Chondrocyte (in vitro differentiated cells): ENCODE data around the gene INPP5A. TPM values are rescaled to one million over a fixed set of nuclear protein-coding genes. Genes with fewer than 3 reads are reported as not detected.

Source experiments
- DNase-seq: peaks from one replicate; pipeline ENCODE4 v3.0.0; 2021; ENCODE audit warnings: mixed read lengths, low spot score
- H3K27ac Mint-ChIP-seq: one replicate; pipeline ENCODE4 v1.8.0; 2021; ENCODE audit warnings: mild to moderate bottlenecking, moderate library complexity, mixed read lengths; ENCODE audit not compliant: unreplicated experiment
- H3K27me3 Mint-ChIP-seq: 2 replicates; pipeline ENCODE4 v1.8.0; 2021; ENCODE audit warnings: low read depth, mixed read lengths
- H3K36me3 Mint-ChIP-seq: 2 replicates; pipeline ENCODE4 v1.8.0; 2021; ENCODE audit warnings: low read depth, mixed read lengths
- H3K4me1 Mint-ChIP-seq: 2 replicates; pipeline ENCODE4 v1.8.0; 2021; ENCODE audit warnings: low read depth, mild to moderate bottlenecking, mixed read lengths
- H3K4me3 Mint-ChIP-seq: one replicate; pipeline ENCODE4 v1.8.0; 2021; ENCODE audit warnings: mild to moderate bottlenecking, moderate library complexity, mixed read lengths; ENCODE audit not compliant: unreplicated experiment
- H3K9me3 Mint-ChIP-seq: 2 replicates; pipeline ENCODE4 v1.8.0; 2021; ENCODE audit warnings: low read depth, mixed read lengths
- total RNA-seq: library from RNA; stranded (reverse); gene quantifications from 3 replicates; pipeline ENCODE4 v1.2.1, GENCODE V29; 2021
- TF ChIP-seq, protein P1 (sequence below): fragments of 200-600 bp; sonication (generic); IDR thresholded peaks from 2 replicates; pipeline ENCODE4 v1.5.0; 2021; ENCODE audit warnings: antibody characterized with exemption, mild to moderate bottlenecking, moderate library complexity

The INPP5A gene
- total RNA-seq, 1 donor from 2014 or later: 40.6 TPM

DNA sequence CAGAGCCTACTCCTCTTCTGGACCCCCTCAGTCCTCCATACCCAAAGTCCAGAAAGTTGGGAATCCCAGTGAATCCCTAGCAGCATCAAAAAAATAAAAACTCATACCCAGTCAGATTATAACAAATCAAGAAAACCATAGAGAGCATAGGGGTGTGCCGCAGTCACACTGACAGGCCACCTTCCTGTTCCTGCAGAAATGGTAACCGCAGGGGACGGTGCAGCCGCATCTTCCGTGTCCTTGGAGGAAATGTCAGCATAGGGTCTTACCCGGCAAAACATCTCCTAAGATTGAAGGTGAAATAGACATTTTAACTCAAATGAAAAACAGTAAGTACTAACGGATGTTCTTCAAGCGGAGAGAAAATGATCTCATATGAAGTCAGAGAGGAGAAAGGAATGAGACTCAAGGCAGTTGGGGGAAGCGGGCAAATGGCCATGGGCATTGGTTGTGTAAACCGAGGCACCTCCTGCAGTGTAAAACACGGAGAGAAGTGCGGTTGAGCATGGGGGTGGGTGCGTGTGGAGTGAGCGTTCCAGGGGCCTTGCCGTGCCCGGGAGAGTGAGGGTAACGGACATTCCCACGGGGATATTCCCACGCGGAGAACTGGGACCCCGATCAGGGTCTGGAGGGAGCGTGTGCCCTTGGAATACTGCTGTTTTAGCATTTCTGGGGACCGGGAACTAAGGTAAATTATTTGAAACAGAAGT lies 137.6 kb downstream of the INPP5A start:
- Mint-ChIP-seq H3K4me1 (no peaks in the 10 kb centered on the region), H3K4me3 (no peak overlapping the region), H3K9me3 (no peaks in the 10 kb centered on the region), H3K27ac (no peak overlapping the region), H3K27me3 (no peaks in the 10 kb centered on the region), H3K36me3 (peaks cover 4% of the 10 kb centered on the region)
- DNase-seq: peak; percentile 40
- TF ChIP-seq, protein P1, sequence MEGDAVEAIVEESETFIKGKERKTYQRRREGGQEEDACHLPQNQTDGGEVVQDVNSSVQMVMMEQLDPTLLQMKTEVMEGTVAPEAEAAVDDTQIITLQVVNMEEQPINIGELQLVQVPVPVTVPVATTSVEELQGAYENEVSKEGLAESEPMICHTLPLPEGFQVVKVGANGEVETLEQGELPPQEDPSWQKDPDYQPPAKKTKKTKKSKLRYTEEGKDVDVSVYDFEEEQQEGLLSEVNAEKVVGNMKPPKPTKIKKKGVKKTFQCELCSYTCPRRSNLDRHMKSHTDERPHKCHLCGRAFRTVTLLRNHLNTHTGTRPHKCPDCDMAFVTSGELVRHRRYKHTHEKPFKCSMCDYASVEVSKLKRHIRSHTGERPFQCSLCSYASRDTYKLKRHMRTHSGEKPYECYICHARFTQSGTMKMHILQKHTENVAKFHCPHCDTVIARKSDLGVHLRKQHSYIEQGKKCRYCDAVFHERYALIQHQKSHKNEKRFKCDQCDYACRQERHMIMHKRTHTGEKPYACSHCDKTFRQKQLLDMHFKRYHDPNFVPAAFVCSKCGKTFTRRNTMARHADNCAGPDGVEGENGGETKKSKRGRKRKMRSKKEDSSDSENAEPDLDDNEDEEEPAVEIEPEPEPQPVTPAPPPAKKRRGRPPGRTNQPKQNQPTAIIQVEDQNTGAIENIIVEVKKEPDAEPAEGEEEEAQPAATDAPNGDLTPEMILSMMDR: no peak

DNA sequence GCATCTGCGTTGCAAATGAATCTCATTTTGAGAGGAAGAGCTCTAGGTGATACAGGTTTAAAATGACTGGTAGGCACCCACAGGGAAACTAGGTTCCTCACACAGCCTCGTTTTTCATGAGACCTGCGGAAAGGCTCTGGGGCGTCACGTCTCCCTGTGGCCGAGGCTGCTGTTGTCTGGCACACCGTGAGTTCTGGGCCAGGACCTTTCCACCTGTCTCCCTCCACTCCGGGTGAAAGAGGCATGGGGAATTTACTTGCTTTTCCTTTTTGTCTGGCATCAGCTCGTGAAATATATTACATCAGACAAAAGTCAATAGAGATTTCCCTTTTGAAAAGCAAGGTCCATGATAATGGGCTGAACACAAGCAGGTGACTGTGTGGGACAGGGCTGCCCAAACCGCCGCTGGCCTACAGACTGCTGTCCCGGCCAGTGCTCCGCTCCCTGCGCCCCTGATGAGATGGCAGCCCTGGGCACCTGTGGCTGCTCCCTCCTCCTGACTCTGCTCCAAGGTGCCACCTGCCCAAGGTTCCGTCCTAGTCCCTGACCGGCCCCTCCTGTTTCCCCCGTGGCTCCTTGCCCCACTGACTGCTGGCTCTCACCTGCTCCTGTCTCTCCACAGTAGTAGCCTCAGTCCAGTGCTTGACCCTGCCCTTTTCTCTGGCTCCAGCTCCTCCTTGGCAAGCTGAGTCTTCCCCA lies 138.8 kb downstream of the INPP5A start:
- DNase-seq: peak; percentile 77
- H3K36me3 Mint-ChIP-seq: peaks cover 6% of the 10 kb centered on the region
- no peaks in the 10 kb centered on the region for H3K9me3 Mint-ChIP-seq
- TF ChIP-seq, protein P1: no peak
- H3K4me1 Mint-ChIP-seq: no peaks in the 10 kb centered on the region
- no peaks in the 10 kb centered on the region for H3K27me3 Mint-ChIP-seq
- H3K4me3 Mint-ChIP-seq: no peak overlapping the region
- no peak overlapping the region for H3K27ac Mint-ChIP-seq

DNA sequence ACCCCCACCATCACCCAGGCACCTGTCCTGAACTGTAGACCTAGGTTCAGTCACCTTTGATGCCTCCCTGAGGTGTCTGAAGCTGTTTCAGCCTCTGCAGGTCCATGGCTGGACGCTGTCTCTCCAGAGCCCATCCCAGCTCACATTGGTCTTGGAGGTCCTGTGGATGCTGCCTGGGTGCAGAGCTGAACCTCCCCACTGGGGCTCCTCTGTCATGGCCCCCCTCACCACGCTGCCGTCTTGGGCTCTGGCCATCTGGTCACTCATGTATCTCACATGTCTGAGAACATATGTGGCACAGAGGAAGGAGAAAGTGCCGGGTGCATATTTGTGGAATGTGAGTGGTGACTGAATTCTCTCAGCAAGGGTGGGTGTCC lies 139.5 kb downstream of the INPP5A start:
- Mint-ChIP-seq H3K9me3 (no peaks in the 10 kb centered on the region), H3K4me1 (no peaks in the 10 kb centered on the region), H3K27ac (no peak overlapping the region), H3K36me3 (peaks cover 6% of the 10 kb centered on the region), H3K27me3 (no peaks in the 10 kb centered on the region), H3K4me3 (no peak overlapping the region)
- no peak for DNase-seq
- TF ChIP-seq, protein P1: no peak

DNA sequence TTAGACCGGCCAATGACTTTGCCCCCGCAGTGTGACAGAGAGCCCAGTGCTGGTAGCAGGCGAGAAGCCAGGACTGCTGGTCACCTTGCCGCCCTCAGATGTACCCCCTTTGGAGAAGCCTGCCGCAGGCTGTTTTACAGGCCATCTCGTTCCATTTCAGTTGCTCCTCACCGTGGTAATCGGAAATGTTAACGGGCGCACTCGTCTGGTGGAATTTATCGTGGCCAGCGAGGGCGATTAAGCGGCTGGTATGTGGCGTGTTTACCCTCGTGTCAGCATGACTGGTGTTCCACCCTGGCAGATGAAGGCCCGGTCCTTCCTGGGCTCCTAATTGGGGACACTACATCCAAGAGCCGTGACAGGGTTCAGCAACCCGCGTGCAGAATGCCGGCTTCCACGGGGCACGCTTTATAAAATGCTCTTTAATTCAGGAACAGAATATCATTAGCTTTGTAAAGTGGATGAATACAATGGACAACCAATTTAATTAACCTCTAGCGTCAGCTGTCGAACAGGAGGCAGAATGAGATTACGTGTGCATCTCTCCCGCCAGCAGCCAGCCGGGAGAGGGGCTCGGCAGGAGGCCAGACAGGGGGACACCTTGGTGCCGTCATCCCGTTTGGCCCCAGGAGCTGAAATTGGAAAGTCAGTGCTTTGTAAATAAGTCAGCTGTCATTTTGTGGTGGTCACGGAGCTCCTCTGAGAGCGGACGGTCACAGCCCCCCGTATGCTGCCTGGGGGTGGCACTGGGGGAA lies 140.1 kb downstream of the INPP5A start:
- Mint-ChIP-seq H3K27me3 (no peaks in the 10 kb centered on the region), H3K4me1 (no peaks in the 10 kb centered on the region), H3K27ac (no peak overlapping the region), H3K36me3 (peaks cover 3% of the 10 kb centered on the region), H3K9me3 (no peaks in the 10 kb centered on the region), H3K4me3 (no peak overlapping the region)
- TF ChIP-seq, protein P1: no peak
- DNase-seq: peak; percentile 69

DNA sequence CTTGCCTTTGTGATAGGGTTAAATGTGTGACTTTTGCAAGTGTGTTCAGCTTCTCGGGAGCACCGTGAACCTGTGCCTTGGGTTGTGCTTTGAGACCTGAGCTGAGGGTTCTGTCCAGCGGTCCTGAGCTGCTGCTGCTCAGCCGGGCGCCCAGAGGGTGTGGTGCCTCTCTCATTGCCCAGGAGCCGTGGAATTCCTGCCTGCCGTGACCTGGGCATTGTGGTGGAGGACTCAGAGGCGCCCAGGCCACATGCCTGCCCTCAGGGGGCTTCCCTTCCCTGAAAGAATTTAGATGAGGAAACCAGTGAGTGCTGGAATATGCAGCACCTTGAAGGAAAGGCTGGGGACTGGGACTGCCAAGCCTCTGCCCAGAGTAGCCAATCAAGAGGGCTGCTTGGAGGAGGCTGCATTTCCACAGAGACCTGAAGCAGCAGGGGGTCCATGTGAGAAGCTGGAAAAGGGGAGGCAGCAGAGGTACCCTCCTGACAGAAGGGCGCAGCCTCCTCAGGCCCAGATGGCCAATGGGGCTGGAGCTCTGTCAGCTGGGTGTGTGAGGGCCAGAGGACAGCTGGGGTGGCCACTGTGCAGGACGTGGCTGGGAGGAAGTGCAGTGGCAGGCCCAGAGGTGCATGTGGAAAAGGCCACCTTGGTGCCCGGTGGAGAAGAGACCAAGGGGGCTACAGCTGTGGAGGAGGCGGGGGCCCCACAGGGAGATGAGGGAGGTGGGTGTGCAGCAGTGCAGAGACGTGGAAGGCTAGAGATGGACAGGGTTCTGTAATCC lies 141.0 kb downstream of the INPP5A start:
- DNase-seq: peak; percentile 82

More for the DNA sequence above, 141.0 kb downstream of the INPP5A start:
- no peak overlapping the region for H3K4me3 Mint-ChIP-seq
- no peaks in the 10 kb centered on the region for H3K27me3 Mint-ChIP-seq
- peaks cover 3% of the 10 kb centered on the region for H3K36me3 Mint-ChIP-seq
- no peak overlapping the region for H3K27ac Mint-ChIP-seq
- no peaks in the 10 kb centered on the region for H3K4me1 Mint-ChIP-seq
- H3K9me3 Mint-ChIP-seq: no peaks in the 10 kb centered on the region
- TF ChIP-seq, protein P1: no peak
